ENCODE data around the gene ADGRA3.
"Not testable (repeated sequence)": the region's sequence is repeated elsewhere in the genome, so short reads cannot be mapped to it uniquely, and the experiment has no call there.

Gene ADGRA3

DNA sequence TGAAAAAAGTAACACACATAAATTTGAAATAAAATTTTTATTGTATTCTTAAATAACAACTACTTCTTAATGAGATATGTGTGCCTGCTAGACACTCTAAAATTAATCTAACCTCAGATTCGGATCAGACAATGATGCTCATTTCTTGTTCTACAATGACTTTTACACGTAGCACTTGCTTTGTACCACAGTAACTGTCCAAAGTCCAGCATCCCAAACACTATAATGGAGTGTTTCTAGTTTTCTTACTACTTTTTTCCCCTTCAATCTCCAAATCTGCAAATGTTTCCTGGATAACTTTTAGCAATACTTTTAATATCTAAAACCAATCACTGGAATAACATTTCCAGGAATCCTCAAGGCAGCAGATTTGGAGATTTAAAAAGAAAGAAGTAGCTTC is 75.9 kb downstream of the ADGRA3 start:
- DNase-seq = no peak

DNA sequence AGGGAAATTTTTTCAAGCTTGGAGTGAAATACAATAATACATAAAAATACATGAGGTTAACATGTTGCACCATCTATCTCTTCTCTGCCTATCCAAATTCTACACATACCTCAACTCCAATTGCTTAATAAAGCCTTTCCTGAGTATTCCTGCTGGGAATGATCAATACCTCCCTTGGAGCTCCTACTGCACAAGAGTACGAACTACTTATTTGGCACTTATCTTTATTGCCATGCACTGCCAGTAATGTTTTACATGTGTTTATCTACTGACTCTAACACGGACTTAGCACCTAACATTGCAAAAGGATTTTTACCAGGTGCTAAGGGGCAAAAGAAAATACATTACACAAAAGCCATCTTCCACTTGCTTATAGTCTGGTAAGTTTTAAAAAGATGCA is 80.2 kb downstream of the ADGRA3 start:
- DNase-seq = no peak

GRCh38 chr4:22434895-22435294 is 81.0 kb downstream of the ADGRA3 start:
- no peak for DNase-seq

DNA sequence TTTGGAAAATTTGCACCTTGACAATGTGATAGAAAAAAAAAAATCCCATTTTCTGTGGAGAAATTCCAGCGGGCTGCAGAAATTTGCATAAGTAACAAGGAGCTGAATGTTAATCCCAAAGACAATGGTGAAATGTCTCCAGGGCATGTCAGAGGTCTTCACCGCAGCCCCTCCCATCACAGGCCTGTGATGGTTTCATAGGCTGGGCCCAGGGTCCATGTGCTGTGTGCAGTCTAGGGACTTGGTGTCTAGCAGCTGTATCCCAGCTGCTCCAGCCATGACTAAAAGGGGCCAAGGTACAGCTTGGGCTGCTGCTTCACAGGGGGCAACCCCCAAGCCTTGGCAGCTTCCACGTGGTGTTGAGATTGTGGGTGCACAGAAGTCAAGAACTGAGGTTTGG is 85.2 kb downstream of the ADGRA3 start:
- no peak for DNase-seq

GRCh38 chr4:22428441-22428840 is 87.4 kb downstream of the ADGRA3 start:
- DNase-seq = no peak

GRCh38 chr4:22427675-22428074 is 88.2 kb downstream of the ADGRA3 start:
- no peak for DNase-seq

- no peak for DNase-seq
Observed at GRCh38 chr4:22420291-22420690, 95.6 kb downstream of the ADGRA3 start.

DNA sequence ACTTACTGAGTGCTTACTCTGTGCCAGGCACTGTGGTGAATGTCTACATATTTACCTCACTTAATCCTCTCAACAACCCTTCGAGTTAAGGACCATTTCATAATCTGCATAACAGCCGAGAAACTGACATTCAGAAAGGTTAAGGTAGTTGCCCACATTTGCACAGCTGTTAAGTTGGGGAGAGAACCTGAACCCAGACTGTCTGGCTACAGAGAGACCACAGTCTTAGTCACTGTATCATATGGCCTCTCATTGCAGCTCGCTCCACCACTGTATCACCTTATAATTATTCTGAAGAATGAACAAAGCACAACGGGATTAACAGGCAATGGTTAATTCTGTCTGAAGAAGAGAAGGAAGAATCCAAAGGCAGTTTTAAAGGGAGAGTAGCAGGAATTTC is 98.5 kb downstream of the ADGRA3 start:
- DNase-seq = no peak

DNA sequence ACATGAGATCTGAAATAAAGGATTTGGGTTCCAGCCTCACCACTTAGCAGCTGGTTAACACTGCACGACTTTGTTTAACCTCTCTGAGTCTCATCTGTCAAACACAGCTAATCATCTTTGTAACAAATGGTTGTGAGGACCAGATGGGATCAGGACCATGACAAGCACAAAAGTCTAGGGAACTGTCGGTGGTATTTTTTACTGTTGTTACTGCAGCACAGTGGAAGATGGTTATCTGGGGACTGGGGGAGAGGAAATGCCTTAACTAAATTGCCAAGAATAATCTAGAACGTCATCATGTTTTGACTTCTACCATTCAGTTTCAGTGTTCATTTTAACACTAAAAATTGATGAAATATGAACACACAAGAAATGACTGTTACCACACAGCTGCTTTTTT is 99.5 kb downstream of the ADGRA3 start:
- no peak for DNase-seq

- DNase-seq = no peak
Observed at GRCh38 chr4:22414833-22415232, 101.0 kb downstream of the ADGRA3 start.

DNA sequence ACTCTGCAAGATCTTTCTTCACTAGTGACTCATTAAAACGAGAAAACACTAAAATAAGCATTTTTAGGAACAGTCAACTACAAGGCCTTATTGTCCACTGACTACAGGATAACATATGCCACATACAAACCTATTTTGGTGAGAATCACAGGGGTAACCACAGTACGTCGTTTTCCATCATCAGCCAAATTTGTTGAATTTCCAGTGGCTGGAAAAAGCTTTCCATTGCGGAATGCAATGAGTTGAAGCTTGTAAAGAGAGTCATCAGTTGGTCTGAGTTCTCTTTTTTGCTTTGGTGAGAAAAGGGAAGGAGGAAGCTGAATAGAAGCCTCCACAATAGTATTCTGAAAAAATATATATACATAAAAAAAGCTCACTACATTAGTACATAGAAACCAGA is 102.4 kb downstream of the ADGRA3 start:
- DNase-seq = no peak

GRCh38 chr4:22412013-22412412 is 103.9 kb downstream of the ADGRA3 start:
- no peak for DNase-seq

GRCh38 chr4:22410645-22411247 is 105.1 kb downstream of the ADGRA3 start:
- no peak for DNase-seq

DNA sequence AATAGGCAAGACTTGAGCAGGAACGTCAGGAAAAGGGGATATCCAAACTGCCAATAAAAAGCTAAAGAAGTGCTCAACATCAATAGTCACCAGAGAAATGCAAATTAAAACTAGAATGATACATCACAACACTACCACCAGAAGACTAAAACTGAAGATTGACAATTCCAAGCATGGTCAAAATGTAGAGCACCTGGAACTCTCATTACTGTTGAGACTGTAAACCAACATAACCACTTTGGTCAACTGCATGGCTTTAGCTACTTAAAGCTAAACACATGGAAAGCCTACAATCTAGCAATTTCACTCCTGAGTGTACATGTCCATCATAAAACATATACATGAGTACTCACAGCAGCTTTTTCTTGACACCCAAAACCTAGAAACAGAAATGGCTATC is 107.4 kb downstream of the ADGRA3 start:
- no peak for DNase-seq

DNA sequence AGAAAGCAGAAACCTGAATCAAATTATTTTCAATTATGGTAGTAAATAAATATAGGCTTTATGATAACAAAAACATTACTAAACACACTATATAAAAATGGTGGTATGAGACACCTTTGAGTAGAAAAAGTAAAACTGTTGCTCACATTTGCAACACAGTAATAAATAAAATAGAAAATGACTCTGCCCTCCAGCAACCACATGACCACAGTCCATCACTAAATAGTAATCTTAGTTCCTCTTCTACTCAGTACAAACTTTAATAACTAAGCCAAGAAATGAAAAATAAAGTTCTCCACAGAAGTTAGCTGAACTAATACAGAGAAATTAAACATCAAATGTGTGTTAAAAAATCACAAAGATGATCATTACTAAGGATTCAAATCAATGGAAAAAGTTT is 108.5 kb downstream of the ADGRA3 start:
- DNase-seq = no peak

- DNase-seq = no peak
Observed at GRCh38 chr4:22398671-22399070, 117.2 kb downstream of the ADGRA3 start.

GRCh38 chr4:22391551-22391950 is 124.3 kb downstream of the ADGRA3 start:
- no peak for DNase-seq

DNA sequence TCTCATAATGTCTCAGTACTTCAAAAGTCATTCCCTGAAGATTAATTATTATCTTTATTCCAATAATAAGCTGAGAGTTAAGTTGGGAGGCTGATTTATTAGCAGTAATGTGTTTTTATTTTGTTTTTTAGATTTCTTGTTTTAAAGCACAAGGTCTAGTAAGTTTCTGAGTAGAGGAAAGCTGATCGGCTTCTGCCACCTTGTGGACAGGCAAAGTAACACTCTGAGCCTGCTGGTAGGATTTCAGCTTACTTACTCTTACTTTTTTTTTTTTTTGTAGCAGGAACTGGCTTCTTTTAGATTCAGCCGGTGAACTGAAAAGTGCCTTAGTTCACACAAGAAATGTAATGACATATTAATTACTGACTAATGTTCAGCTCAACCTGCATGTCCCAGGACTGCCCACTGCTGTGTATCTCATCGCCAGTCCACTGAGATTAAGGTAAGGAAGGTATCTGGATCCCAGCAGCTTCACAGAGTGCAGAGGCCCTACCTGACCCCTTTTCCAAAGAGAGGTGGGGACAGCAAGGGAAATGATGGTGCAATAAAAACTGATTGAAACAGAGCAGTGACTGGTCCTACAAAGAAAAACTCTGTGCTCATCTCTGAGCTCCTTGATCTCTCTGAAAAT is 126.5 kb downstream of the ADGRA3 start:
- DNase-seq = peak; percentile 44

DNA sequence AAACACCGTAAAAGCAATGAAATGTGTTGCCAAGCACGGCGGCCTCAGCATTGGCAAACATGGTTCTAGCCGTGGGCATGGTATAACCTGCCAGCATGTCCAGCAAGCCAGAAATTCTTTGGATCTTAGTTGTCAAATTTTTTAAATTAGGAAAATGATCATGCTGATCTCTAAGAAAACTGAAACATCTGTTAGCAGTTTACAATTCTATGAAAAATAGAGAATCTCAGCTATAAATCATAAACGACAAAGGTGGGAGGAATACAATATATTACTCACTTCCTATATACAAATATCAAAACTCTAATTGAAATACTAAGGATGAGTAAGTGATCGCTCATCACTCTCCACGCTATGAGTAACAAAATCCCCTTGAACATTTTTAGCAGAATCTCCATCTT is 130.3 kb downstream of the ADGRA3 start:
- peak; percentile 3 for DNase-seq

GRCh38 chr4:22384154-22384553 is 131.7 kb downstream of the ADGRA3 start:
- no peak for DNase-seq

DNA sequence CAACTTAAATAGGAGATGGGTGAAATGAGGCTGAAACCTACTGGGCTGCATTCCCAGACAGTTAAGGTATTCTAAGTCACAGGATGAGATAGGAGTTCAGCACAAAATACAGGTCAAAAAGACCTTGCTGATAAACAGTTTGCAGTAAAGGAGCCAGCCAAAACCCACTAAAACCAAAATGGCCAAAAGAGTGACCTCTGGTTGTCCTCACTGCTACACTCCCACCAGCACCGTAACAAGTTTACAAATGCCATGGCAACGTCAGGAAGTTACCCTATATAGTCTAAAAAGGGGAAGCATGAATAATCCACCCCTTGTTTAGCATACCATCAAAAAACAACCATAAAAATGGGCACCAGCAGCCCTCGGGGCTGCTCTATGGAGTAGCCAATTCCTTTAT is 133.7 kb downstream of the ADGRA3 start:
- DNase-seq = not testable (repeated sequence)

DNA sequence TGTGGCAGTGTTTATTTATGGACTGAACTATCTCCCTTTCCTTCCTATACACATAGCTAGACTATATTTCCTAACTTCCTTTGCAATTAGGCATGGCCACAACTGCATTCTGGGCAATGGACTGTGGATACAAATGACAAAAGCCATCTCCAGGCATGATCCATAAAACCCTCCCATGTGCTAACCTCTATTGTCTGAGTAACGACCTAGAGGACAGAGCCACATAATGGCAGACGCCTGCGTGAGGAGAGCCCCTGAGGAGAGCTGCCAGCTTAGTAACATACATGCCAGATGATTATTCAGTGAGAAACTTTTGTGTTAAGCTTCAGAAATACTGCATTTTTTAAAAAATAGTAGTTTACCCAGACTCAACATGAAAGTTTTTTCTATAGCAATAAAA is 142.9 kb downstream of the ADGRA3 start:
- no peak for DNase-seq

DNA sequence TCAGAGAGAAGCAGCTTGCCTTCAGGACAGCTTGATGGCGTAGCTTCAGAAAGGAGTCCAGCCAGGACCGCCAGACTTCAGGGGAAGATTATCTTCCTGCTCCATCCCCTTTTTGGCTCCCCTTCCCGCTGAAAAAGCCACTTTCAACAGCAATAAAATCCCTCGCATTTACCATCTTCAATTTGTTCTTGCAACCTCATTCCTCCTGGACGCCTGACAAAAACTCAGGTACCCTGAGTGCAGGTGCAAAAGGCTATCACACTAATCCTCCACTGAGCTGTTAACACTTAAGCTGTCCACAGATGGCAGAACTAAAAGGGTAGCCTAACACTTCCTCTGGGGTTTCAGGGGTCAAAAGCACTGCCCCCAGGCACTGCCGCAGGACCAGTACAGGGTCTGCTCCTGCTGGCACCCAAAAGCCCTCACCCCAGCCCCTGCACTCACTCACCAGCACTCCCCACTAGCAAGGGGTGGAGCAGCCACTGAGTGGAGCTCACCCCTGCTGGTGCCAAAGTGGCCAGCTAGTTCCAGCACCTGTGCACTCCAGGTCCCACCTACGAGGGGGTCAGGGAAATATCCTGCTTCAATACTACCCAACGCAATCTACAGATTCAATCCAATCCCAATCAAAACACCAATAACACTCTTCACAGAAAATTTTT is 145.8 kb downstream of the ADGRA3 start:
- DNase-seq = no peak

DNA sequence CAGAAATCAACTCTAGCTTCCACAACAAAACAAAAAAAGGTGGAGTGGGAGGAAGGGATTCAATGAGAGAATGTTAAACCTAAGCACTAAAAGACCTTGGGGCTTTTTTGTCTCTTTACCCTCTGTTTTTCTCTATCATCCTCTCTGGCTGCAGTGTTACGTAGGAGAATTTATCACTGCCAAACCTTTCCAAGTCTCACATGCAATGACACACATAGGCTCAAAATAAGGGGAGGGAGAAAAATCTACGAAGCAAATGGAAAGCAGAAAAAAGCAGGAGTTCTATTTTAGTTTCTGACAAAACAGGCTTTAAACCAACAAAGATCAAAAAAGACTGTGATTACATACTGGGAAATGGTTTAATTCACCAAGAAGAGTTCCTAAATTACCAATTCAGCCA is 152.1 kb downstream of the ADGRA3 start:
- no peak for DNase-seq

DNA sequence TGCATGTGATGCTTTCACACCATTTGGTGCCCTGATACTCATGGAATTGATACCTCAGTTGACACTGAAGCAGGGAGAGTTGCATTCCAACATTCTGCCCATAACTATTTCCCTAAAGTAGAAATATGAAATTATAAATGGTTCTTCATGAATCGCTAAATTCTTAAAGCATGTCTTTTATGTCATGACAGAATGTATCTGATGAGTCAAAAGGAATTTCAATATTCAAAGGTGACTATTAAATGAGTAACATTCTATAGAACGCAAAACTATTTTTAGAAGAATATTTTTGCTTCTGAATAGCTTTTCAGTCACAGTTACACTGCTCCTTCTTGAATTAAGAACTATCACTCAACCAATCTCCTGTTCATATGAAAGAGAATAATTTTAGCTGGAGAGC is 152.8 kb downstream of the ADGRA3 start:
- no peak for DNase-seq
